Astrocyte of the spinal cord (primary cell): Measurements from ENCODE around the gene PXYLP1.

Experiments
- DNase-seq: peaks from one replicate; pipeline ENCODE4 v3.0.0; 2011; ENCODE audit warnings: low read depth, low spot score
- H3K4me3 ChIP-seq: 2 replicates; pipeline ENCODE4 v1.5.1; 2011; ENCODE audit warnings: low read depth, mild to moderate bottlenecking, low read length, moderate library complexity
- in situ Hi-C: cut with HindIII; loops from 2 replicates; pipeline ENCODE4 v1.10.0; 2017; ENCODE audit warnings: low sequenced_read_pairs
- TF ChIP-seq, protein P1 (sequence below): IDR thresholded peaks from 2 replicates; pipeline ENCODE4 v1.5.1; 2012; ENCODE audit warnings: low read depth, mild to moderate bottlenecking, low read length, inconsistent platforms

The PXYLP1 gene

DNA sequence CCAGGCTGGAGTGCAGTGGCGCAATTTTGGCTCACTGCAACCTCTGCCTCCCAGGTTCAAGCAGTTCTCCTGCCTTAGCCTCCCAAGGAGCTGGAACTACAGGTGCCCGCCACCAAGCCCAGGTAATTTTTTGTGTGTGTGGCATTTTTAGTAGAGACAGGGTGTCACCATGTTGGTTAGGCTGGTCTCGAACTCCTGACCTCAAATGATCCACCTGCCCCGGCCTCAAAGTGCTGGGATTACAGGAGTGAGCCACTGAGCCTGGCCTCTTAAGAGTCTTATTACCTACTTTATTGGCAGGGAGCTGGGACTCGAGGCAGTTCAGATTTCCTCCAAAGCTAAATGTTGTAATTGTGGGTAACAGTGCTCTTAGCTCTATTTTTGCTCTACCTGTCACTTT, 16.4 kb downstream of the PXYLP1 start:
- H3K4me3 ChIP-seq, result no peak overlapping the region
- TF ChIP-seq, protein P1, sequence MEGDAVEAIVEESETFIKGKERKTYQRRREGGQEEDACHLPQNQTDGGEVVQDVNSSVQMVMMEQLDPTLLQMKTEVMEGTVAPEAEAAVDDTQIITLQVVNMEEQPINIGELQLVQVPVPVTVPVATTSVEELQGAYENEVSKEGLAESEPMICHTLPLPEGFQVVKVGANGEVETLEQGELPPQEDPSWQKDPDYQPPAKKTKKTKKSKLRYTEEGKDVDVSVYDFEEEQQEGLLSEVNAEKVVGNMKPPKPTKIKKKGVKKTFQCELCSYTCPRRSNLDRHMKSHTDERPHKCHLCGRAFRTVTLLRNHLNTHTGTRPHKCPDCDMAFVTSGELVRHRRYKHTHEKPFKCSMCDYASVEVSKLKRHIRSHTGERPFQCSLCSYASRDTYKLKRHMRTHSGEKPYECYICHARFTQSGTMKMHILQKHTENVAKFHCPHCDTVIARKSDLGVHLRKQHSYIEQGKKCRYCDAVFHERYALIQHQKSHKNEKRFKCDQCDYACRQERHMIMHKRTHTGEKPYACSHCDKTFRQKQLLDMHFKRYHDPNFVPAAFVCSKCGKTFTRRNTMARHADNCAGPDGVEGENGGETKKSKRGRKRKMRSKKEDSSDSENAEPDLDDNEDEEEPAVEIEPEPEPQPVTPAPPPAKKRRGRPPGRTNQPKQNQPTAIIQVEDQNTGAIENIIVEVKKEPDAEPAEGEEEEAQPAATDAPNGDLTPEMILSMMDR, result no peak
- in situ Hi-C loops, result no loop called here
- no peak for DNase-seq

DNA sequence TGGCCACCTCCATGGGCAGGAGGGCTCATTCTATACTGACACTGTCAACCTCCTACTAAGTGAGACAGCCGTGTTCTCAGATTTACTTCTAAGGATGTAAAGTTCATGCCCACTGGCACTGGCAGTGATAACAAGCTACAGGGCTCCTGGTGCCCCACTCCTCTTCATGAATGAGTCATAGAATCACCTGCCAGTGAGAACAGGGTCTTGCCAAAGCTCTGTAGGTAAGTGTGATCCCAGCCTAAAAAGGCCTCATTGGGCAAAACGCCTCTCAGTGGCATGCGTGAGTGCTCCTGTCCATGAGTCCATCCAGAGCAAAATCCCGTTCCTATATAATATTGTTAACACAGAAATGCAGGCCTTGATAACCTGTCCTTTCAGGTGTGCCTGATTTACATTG, 17.4 kb downstream of the PXYLP1 start:
- no peak for DNase-seq
- no peak overlapping the region for H3K4me3 ChIP-seq
- in situ Hi-C loops, result no loop called here
- TF ChIP-seq, protein P1, result no peak

DNA sequence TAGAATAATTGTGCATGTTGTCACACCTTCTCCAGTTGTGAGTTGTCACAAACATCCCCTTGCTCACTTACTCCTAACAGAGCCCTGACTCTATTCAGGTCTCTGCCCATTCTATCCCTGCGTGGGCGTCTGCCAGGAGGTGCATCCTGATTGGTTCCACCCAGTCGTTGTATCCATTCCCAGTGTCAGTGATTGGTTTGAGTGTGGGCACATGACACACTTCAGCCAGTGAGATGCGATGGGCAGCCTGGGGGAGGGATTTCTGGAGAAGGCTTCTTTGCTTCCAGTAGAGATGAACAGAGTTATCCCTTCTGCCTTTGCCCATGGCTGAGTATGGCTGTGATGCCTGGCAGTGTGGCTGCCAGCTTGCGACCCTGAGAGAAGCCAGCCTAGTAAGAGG, 18.7 kb downstream of the PXYLP1 start:
- no peak for DNase-seq
- no peak overlapping the region for H3K4me3 ChIP-seq
- TF ChIP-seq, protein P1, result no peak
- in situ Hi-C loops, result no loop called here

DNA sequence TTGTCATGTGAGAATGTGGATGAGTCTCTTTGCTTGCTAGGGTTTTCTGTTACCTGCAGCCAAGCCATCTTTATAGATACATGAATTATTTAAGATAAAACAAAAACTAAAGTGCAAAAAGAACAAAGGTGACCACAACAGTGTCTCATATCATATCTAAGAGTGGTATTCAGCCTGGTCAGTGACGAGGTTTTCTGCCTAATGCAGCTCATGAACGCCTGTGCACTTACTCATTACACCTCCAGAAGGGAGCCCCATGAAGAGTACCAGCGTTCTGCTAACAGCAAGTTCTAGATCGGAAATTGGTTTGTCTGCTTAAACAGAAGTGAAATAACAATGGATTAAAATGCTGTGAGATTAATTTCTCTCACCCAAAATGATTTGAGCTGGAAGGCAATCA, 19.2 kb downstream of the PXYLP1 start:
- in situ Hi-C loops, result no loop called here
- no peak overlapping the region for H3K4me3 ChIP-seq
- no peak for DNase-seq
- TF ChIP-seq, protein P1, result no peak

DNA sequence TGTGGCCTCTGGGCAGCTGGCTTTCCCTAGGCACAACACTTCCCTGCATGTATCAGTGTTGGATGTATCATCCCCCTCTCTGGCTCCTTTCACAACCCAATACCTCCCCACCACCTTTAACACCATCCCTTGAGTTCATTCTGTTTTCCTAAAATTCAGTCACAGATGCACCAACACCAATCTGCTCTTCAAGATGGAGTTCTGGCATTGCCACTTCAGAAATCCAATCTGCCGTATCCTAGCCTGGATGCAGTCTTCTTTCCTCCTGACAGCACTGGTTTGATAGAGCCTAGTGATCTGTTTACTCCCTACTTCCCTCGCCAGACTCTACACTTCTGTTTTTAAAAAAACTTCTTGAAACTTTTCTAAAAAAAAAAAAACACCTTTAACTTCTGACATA, 21.7 kb downstream of the PXYLP1 start:
- in situ Hi-C loops, result no loop called here
- no peak overlapping the region for H3K4me3 ChIP-seq
- TF ChIP-seq, protein P1, result no peak
- no peak for DNase-seq

DNA sequence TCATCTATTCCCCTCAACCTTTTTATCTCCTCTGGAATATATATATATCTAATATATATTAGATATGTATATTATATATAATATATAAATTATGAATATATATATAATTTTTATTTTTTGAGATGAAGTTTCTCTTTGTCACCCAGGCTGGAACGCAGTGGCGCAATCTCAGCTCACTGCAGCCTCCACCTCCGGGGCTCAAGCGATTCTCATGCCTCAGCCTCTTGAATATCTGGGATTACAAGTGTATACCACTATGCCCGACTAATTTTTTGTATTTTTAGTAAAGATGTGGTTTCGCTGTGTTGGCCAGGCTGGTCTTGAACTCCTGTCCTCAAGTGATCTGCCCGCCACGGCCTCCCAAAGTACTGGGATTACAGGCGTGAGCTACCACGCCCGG, 22.2 kb downstream of the PXYLP1 start:
- H3K4me3 ChIP-seq, result no peak overlapping the region
- DNase-seq, result no peak
- in situ Hi-C loops, result no loop called here
- TF ChIP-seq, protein P1, result no peak

GRCh38 chr3:141255137-141255845, 23.7 kb downstream of the PXYLP1 start:
- no peak for DNase-seq
- in situ Hi-C loops, result no loop called here

More at GRCh38 chr3:141255137-141255845, 23.7 kb downstream of the PXYLP1 start:
- TF ChIP-seq, protein P1, result no peak
- H3K4me3 ChIP-seq, result no peak overlapping the region
